Measurements from ENCODE around the gene NDUFA8. TPM values are rescaled to one million over a fixed set of nuclear protein-coding genes. Genes with fewer than 3 reads are reported as not detected.

Gene NDUFA8
- total RNA-seq, 4 donors from 2014 or later, result 18.0 to 26.0 (median 22.5) TPM

DNA sequence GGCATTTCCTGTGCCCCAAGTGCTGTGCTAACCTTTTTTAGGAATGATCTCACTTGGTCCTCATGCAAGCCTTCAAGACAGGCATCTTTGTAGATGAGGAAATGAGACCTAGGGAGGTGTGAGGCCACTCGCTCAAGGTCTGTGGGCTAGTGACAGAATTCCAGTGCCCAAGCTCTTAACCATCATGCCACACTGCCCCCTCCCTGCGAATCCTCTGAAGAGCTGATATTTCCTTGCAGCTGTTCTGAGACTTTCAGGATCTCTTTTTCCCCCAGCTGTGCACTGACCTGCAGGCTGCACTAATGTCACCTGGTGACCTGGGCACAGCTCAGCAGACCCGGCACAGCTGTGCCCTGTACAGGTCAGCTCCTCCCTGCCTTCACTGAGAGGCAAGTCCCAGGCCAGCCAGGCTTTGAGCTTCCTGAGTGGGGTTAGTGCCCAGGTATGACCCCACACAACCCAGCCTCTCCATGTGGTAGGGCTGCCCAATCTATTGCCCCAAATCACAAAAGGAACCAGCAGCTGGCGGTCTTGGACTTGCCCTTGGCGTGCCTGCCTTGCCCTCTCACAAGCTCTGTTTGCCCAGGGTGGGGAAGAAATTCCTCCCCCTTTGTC is 32.8 kb upstream of the NDUFA8 start:
- WGBS, 2 donors, result 82 to 85% methylated on average over 5 of the region's 5 CpGs

GRCh38 chr9:122191584-122191983 is 32.0 kb upstream of the NDUFA8 start:
- no peak overlapping the region for H3K4me3 ChIP-seq
- no peaks in the 10 kb centered on the region for H3K27me3 ChIP-seq
- H3K36me3 ChIP-seq, result no peaks in the 10 kb centered on the region
- WGBS, 2 donors, result 73 to 77% methylated on average over 11 of the region's 11 CpGs
- TF ChIP-seq POLR2A (IDR thresholded peaks at IDR 0.05) (no peak), EP300 (IDR thresholded peaks at IDR 0.05) (no peak)
- TF ChIP-seq, protein P1, sequence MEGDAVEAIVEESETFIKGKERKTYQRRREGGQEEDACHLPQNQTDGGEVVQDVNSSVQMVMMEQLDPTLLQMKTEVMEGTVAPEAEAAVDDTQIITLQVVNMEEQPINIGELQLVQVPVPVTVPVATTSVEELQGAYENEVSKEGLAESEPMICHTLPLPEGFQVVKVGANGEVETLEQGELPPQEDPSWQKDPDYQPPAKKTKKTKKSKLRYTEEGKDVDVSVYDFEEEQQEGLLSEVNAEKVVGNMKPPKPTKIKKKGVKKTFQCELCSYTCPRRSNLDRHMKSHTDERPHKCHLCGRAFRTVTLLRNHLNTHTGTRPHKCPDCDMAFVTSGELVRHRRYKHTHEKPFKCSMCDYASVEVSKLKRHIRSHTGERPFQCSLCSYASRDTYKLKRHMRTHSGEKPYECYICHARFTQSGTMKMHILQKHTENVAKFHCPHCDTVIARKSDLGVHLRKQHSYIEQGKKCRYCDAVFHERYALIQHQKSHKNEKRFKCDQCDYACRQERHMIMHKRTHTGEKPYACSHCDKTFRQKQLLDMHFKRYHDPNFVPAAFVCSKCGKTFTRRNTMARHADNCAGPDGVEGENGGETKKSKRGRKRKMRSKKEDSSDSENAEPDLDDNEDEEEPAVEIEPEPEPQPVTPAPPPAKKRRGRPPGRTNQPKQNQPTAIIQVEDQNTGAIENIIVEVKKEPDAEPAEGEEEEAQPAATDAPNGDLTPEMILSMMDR (IDR thresholded peaks at IDR 0.05), result no peak
- H3K9me3 ChIP-seq, result no peaks in the 10 kb centered on the region
- DNase-seq (ENCODE audit: low spot score in 2 of 2), result no peak
- H3K27ac ChIP-seq, result no peak overlapping the region
- no peaks in the 10 kb centered on the region for H3K4me1 ChIP-seq

More for the DNA sequence above, 32.8 kb upstream of the NDUFA8 start:
- Histone ChIP-seq H3K4me3 (no peak overlapping the region), H3K27ac (no peak overlapping the region), H3K27me3 (peaks cover 0 to 7% of the 10 kb centered on the region in 2 donors), H3K36me3 (no peaks in the 10 kb centered on the region), H3K4me1 (no peaks in the 10 kb centered on the region), H3K9me3 (no peaks in the 10 kb centered on the region)
- TF ChIP-seq, protein P1 (IDR thresholded peaks at IDR 0.05), result no peak
- TF ChIP-seq POLR2A (IDR thresholded peaks at IDR 0.05) (no peak), EP300 (IDR thresholded peaks at IDR 0.05) (no peak)
- no peak for DNase-seq (ENCODE audit: low spot score in 2 of 2)

DNA sequence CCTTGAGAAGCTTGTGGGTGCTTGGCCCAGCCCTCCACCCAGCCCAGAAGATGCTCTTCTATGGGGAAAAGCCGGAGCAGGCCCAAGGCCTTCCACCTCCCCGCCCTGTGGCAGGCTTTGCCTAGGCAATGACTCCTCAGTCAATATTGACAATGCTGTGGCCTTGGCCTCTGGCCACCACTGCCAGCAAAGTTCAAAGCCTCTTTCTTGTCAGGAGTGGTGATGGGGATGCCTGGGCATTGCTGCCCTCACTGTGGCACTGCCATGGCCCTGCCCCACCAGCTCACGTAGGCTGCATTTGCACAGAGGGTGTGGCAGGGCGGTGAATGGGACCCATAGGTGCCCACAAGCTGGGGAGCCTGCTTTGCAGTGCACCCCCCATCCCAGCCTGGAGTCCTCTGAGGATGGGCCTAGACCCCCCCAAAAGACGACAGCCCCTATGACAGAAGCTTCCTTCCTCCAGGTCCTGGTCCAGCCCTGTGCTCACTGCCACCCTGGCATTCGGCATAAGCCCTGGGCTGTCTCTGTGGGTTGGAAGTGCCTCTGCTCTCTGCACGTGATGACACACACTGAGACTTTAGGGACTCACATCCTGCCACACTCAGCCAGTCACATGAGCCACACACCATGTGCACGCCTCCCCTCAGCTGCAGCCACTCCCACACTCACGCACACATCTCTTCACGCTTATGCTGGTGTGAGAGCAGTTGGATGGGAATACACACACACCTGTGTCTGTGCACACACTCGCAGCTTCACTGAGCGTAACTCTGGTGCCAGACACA is 31.2 kb upstream of the NDUFA8 start:
- DNase-seq (ENCODE audit: low spot score in 2 of 2), result no peak
- WGBS, 2 donors, result 75 to 78% methylated on average over 11 to 12 of the region's 12 CpGs

DNA sequence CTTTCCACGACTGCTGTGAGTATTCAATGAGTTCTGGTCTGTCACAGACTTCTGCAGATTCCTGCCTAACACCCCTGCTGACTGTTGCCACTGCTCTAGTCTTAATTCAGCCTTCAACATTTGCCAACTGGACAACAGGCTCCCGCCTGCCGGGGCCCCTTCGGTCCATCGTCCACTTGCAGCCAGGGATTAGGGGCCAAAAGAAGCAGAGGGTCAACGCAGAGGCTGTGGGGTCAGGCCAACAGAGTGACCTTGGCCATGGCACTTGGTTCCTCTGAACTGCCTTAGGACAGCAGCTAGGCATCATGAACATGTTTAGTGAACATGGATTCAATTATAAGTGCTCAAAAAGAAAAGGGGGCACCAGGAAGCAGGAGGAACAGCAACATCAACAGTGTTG is 28.8 kb upstream of the NDUFA8 start:
- WGBS, 2 donors, result 77 to 82% methylated on average over 6 of the region's 6 CpGs
- no peaks in the 10 kb centered on the region for H3K9me3 ChIP-seq

More for the DNA sequence above, 31.2 kb upstream of the NDUFA8 start:
- Histone ChIP-seq H3K27ac (no peak overlapping the region), H3K9me3 (no peaks in the 10 kb centered on the region), H3K4me3 (no peak overlapping the region), H3K27me3 (no peaks in the 10 kb centered on the region), H3K4me1 (no peaks in the 10 kb centered on the region), H3K36me3 (no peaks in the 10 kb centered on the region)
- TF ChIP-seq EP300 (IDR thresholded peaks at IDR 0.05) (no peak), POLR2A (IDR thresholded peaks at IDR 0.05) (no peak)
- TF ChIP-seq, protein P1 (IDR thresholded peaks at IDR 0.05), result no peak

More for the DNA sequence above, 28.8 kb upstream of the NDUFA8 start:
- DNase-seq (ENCODE audit: low spot score in 2 of 2), result no peak
- no peak overlapping the region for H3K4me3 ChIP-seq
- no peak overlapping the region for H3K27ac ChIP-seq
- no peaks in the 10 kb centered on the region for H3K4me1 ChIP-seq
- H3K27me3 ChIP-seq, result peaks cover 0 to 9% of the 10 kb centered on the region in 2 donors
- H3K36me3 ChIP-seq, result no peaks in the 10 kb centered on the region
- TF ChIP-seq, protein P1 (IDR thresholded peaks at IDR 0.05), result no peak
- TF ChIP-seq POLR2A (IDR thresholded peaks at IDR 0.05), result no peak
- no peak for TF ChIP-seq EP300 (IDR thresholded peaks at IDR 0.05)
